CD14-positive monocyte (primary cell): ENCODE measurements around the gene CFAP20DC. TPM values are rescaled to one million over a fixed set of nuclear protein-coding genes. Genes with fewer than 3 reads are reported as not detected.

Source experiments
- DNase-seq, 3 donors: peaks; one replicate each; pipeline ENCODE4 v3.0.0-alpha.2; 2011 to 2022
- H2AFZ ChIP-seq: 2 replicates; pipeline ENCODE4 v1.6.0; 2012; ENCODE audit warnings: mild to moderate bottlenecking, low read depth, low read length, inconsistent platforms; ENCODE audit not compliant: insufficient read depth, poor library complexity, severe bottlenecking
- H3K27ac ChIP-seq, 2 donors: 1 replicate in 1 of 2; 2 replicates in 1 of 2; pipeline ENCODE4 v1.5.1; 2012 to 2013; ENCODE audit warnings: low read length in 2 of 2, control low read depth in 1 of 2, inconsistent platforms in 1 of 2, low read depth in 1 of 2, mild to moderate bottlenecking in 1 of 2
- H3K27me3 ChIP-seq, 2 donors: one replicate each; pipeline versions ENCODE4 v1.6.0 to v1.6.1; 2011 to 2013; ENCODE audit warnings: low read length in 2 of 2; ENCODE audit not compliant: control insufficient read depth in 2 of 2, insufficient read depth in 2 of 2
- H3K36me3 ChIP-seq, 2 donors: replicated peaks in 1 of 2; 1 replicate in 1 of 2; 2 replicates in 1 of 2; pipeline versions ENCODE4 v1.5.1 to v1.6.1; 2012 to 2013; ENCODE audit warnings: low read length in 2 of 2, control low read depth in 1 of 2, inconsistent platforms in 1 of 2, mild to moderate bottlenecking in 1 of 2; ENCODE audit not compliant: insufficient read depth in 2 of 2, control insufficient read depth in 1 of 2
- H3K4me1 ChIP-seq, 2 donors: 1 replicate in 1 of 2; 2 replicates in 1 of 2; pipeline versions ENCODE4 v1.5.1 to v1.6.1; 2012 to 2013; ENCODE audit warnings: low read length in 2 of 2, control low read depth in 1 of 2, inconsistent platforms in 1 of 2, mild to moderate bottlenecking in 1 of 2, moderate library complexity in 1 of 2; ENCODE audit not compliant: insufficient read depth in 2 of 2, control insufficient read depth in 1 of 2
- H3K4me2 ChIP-seq: replicated peaks from 2 replicates; pipeline ENCODE3; 2012; ENCODE audit warnings: low read length, moderate library complexity, mild to moderate bottlenecking; ENCODE audit not compliant: poor library complexity, severe bottlenecking; ENCODE audit errors: extremely low read depth
- H3K4me3 ChIP-seq, 3 experiments: fragments of 200-600 bp in 1 of 3; sonication (generic) in 1 of 3; replicated peaks in 1 of 3; 1 replicate in 2 of 3; 2 replicates in 1 of 3; pipeline ENCODE4 v1.5.1; 2011 to 2013; ENCODE audit warnings: low read length in 3 of 3, mild to moderate bottlenecking in 3 of 3, control low read depth in 2 of 3, low read depth in 2 of 3, inconsistent platforms in 1 of 3, moderate library complexity in 1 of 3
- H3K79me2 ChIP-seq: 2 replicates; pipeline ENCODE4 v1.6.0; 2012; ENCODE audit warnings: mild to moderate bottlenecking, control low read depth, inconsistent platforms, low read length, moderate library complexity; ENCODE audit not compliant: insufficient read depth
- H3K9ac ChIP-seq: 2 replicates; pipeline ENCODE4 v1.6.0; 2017; ENCODE audit warnings: low read length, mild to moderate bottlenecking; ENCODE audit not compliant: insufficient read depth, poor library complexity, severe bottlenecking
- H3K9me3 ChIP-seq, 2 donors: replicated peaks in 1 of 2; 1 replicate in 1 of 2; 2 replicates in 1 of 2; pipeline versions ENCODE4 v1.5.1 to v1.6.1; 2012 to 2013; ENCODE audit warnings: low read length in 2 of 2, control low read depth in 1 of 2; ENCODE audit not compliant: control insufficient read depth in 1 of 2, insufficient read depth in 1 of 2
- H4K20me1 ChIP-seq: 2 replicates; pipeline ENCODE4 v1.6.0; 2012; ENCODE audit warnings: mild to moderate bottlenecking, low read length, control low read depth, moderate library complexity; ENCODE audit not compliant: insufficient read depth
- H3K27ac Mint-ChIP-seq, 7 donors: one replicate each; pipeline ENCODE4 v1.8.0; 2020; ENCODE audit warnings: mild to moderate bottlenecking in 7 of 7, mixed read lengths in 7 of 7, moderate library complexity in 6 of 7, inconsistent platforms in 2 of 7
- H3K27me3 Mint-ChIP-seq, 3 donors: one replicate each; pipeline ENCODE4 v1.8.0; 2021 to 2022; ENCODE audit warnings: low read depth in 3 of 3, mild to moderate bottlenecking in 3 of 3, mixed read lengths in 3 of 3, moderate library complexity in 3 of 3, inconsistent platforms in 1 of 3
- H3K36me3 Mint-ChIP-seq, 2 donors: one replicate each; pipeline ENCODE4 v1.8.0; 2020; ENCODE audit warnings: mixed read lengths in 2 of 2, inconsistent platforms in 1 of 2, mild to moderate bottlenecking in 1 of 2
- H3K4me1 Mint-ChIP-seq: one replicate; pipeline ENCODE4 v1.8.0; 2020; ENCODE audit warnings: mild to moderate bottlenecking, mixed read lengths
- H3K4me3 Mint-ChIP-seq, 2 donors: one replicate each; pipeline ENCODE4 v1.8.0; 2020; ENCODE audit warnings: mild to moderate bottlenecking in 2 of 2, mixed read lengths in 2 of 2, moderate library complexity in 1 of 2
- H3K9me3 Mint-ChIP-seq, 7 donors: one replicate each; pipeline ENCODE4 v1.8.0; 2020 to 2022; ENCODE audit warnings: mixed read lengths in 7 of 7, mild to moderate bottlenecking in 6 of 7, moderate library complexity in 6 of 7, inconsistent platforms in 2 of 7
- WGBS: methylation state at CpG from one replicate; pipeline ENCODE4 v1.1.5; 2013; ENCODE audit warnings: missing lambda C conversion rate; ENCODE audit not compliant: insufficient coverage; 5-methylcytosine and 5-hydroxymethylcytosine counted together
- intact Hi-C, 2 donors: fragments of 100-400 bp; cut with micrococcal nuclease; formaldehyde crosslinking; loops; one replicate each; pipeline versions ENCODE4 v1.15.0 to v1.15.1; 2023
- polyA plus RNA-seq, 3 donors: library from polyadenylated mRNA; depleted of rRNA in 1 of 3; unstranded in 2 of 3; stranded (reverse) in 1 of 3; fragments of 300-500 nt in 2 of 3; fragments of >200 nt in 1 of 3; fragmentation: Illumina TruSeq in 2 of 3; gene quantifications; 1 replicate in 2 of 3; 2 replicates in 1 of 3; pipeline ENCODE4 v1.2.3, GENCODE V29; 2012 to 2021
- TF ChIP-seq, protein P1 (sequence below): fragments of 200-600 bp; IDR thresholded peaks from one replicate; pipeline ENCODE4 v1.8.0; 2022; ENCODE audit warnings: antibody characterized with exemption, mild to moderate bottlenecking

CFAP20DC gene
- polyA plus RNA-seq, 3 donors = not detected

DNA sequence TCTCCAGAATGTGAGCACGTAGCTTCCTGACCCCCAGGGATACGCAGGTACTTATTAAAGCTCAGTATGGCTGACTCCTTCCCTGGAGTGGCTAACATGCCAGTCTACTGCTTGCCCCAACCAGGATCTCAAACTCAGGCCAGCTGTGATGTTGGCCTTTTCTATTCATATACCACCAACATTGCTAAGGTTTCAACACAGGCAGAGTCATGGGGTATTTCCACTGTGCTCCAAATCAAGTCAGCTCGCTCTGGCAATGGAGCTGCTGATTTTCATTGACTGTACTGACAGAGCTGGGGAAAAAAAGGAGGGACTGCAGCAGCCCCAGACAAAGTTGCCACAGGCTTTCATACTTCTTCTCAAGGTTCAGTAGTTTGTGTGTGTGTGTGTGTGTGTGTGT, 87.0 kb downstream of the CFAP20DC start:
- TF ChIP-seq, protein P1, sequence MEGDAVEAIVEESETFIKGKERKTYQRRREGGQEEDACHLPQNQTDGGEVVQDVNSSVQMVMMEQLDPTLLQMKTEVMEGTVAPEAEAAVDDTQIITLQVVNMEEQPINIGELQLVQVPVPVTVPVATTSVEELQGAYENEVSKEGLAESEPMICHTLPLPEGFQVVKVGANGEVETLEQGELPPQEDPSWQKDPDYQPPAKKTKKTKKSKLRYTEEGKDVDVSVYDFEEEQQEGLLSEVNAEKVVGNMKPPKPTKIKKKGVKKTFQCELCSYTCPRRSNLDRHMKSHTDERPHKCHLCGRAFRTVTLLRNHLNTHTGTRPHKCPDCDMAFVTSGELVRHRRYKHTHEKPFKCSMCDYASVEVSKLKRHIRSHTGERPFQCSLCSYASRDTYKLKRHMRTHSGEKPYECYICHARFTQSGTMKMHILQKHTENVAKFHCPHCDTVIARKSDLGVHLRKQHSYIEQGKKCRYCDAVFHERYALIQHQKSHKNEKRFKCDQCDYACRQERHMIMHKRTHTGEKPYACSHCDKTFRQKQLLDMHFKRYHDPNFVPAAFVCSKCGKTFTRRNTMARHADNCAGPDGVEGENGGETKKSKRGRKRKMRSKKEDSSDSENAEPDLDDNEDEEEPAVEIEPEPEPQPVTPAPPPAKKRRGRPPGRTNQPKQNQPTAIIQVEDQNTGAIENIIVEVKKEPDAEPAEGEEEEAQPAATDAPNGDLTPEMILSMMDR = no peak
- H3K9me3 Mint-ChIP-seq = peaks cover 0 to 10% (median 4%) of the 10 kb centered on the region in 7 donors
- Histone ChIP-seq H3K9ac (no peak overlapping the region), H3K27me3 (no peaks in the 10 kb centered on the region), H4K20me1 (no peaks in the 10 kb centered on the region), H3K27ac (no peak overlapping the region), H3K4me3 (no peak overlapping the region), H3K36me3 (no peaks in the 10 kb centered on the region), H3K4me1 (no peaks in the 10 kb centered on the region), H3K79me2 (no peaks in the 10 kb centered on the region), H3K9me3 (no peaks in the 10 kb centered on the region), H2AFZ (no peak overlapping the region), H3K4me2 (no peak overlapping the region)
- intact Hi-C loops = no loop called here
- H3K4me1 Mint-ChIP-seq = no peaks in the 10 kb centered on the region
- H3K4me3 Mint-ChIP-seq = no peak overlapping the region
- WGBS = 93% methylated on average over 3 of the region's 3 CpGs
- no peaks in the 10 kb centered on the region for H3K36me3 Mint-ChIP-seq
- H3K27ac Mint-ChIP-seq = no peak overlapping the region
- DNase-seq = no peak
- H3K27me3 Mint-ChIP-seq = no peaks in the 10 kb centered on the region

DNA sequence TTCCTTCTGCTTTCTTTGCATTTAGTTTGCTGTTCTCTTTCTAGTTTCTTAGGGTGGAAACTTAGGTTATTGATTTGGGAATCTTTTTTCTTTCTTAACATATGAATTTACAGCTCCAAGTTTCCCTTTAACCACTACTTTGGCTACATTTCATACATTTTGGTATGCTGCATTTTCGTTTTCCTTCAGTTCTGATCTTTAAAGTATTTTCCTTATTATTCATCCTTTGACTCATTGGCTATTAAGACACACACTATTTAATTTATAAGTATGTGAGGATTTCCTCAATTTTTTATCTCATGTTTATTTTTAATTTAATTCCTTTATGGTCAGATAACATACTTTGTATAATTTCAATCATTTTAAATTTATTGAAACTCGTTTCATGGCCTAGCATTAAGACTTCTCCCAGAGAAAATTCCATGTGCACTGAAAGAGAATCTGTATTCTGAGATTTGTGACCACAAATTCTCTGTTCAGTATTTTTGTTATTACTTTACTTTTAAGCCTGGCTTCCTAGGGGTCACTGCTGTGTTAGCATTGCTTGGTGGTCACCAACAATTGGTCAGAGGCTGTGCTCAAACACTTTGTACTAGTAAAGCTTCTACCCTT, 87.7 kb downstream of the CFAP20DC start:
- TF ChIP-seq, protein P1 = no peak
- Histone ChIP-seq H3K36me3 (no peaks in the 10 kb centered on the region), H3K79me2 (no peaks in the 10 kb centered on the region), H3K27ac (no peak overlapping the region), H3K4me1 (no peaks in the 10 kb centered on the region), H3K9ac (no peak overlapping the region), H4K20me1 (no peaks in the 10 kb centered on the region), H3K27me3 (no peaks in the 10 kb centered on the region), H2AFZ (no peak overlapping the region), H3K4me3 (no peak overlapping the region), H3K4me2 (no peak overlapping the region), H3K9me3 (no peaks in the 10 kb centered on the region)
- WGBS = no CpG with 5 or more reads among the region's 2 CpGs
- no peak for DNase-seq
- intact Hi-C loops = no loop called here
- Mint-ChIP-seq H3K4me3 (no peak overlapping the region), H3K27ac (no peak overlapping the region), H3K36me3 (no peaks in the 10 kb centered on the region), H3K9me3 (peaks cover 0 to 7% (median 4%) of the 10 kb centered on the region in 7 donors), H3K4me1 (no peaks in the 10 kb centered on the region), H3K27me3 (peaks cover 0 to 2% (median 0%) of the 10 kb centered on the region in 3 donors)
